NCI-H2196 (cell line): ENCODE results near the gene BBC3.
A peak's percentile ranks its signal among the peaks of the same experiment; 100 is the strongest.
"Not testable (repeated sequence)": the region's sequence is repeated elsewhere in the genome, so short reads cannot be mapped to it uniquely, and the experiment has no call there.

Experiments used
- DNase-seq: peaks from one replicate; lab custom pipeline; 2025; ENCODE audit not compliant: unreplicated experiment; lab: John Stamatoyannopoulos, UW

Gene BBC3

DNA sequence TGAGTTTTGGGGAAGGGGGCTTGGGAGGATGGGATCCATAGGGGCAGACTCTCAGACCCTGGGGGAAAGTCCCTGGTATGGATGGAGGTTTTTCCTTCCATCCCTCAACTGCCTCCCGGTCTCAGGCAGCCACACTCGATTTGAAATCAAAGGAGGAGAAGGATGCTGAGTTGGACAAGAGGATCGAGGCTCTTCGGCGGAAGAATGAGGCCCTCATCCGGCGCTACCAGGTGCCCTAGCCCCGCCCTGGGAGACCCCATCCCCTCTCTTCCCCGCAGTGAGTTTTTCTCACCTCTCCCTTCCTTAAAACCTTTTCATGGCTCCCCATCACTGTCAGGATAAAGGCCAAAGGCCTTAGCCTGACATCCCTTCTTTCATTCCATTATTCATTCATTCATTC lies 27.4 kb upstream of the BBC3 start:
- DNase-seq = no peak

- DNase-seq = no peak
Measured at GRCh38 chr19:47257411-47258169, 26.6 kb upstream of the BBC3 start.

DNA sequence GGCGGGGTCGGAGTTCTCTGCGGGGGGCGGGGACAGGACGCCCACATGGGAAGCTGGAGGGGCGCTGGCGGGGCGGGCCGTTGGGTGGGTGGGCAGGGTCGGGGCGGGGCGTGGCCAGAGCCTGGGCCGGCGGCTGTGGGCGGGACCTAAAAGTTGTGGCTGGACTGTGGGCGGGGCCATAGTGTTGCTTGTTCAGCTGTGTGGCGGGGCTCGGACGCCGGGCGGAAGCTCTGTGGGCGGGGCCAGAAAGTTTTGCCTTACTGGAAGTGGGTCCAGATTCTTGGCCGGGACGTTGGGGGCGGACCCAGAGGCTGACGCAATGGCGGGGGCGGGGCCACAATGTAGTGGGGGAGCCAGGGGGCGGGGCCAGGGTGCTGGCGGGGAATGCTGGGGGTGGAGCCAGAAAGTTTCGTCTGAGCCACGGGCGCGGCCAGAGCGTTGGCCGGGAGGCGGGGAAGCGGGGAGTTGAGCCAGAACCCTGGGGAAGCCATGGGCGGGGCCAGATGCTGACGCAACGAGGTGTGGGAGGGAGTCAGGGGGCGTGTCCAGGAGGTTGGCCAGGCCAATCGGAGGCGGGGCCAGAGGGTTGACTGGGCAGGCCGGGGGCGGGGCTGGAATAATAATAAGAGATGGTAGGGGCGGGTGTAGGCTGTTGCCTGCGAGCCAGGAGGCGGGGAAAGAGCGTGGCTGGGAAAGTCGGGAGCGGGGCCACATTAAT lies 25.9 kb upstream of the BBC3 start:
- peak; percentile 100 for DNase-seq

GRCh38 chr19:47255879-47256692 lies 25.1 kb upstream of the BBC3 start, which contains the start of gene CCDC9:
Gene CCDC9, plus strand, starts transcription at chr19:47256525. Its CDS starts 1,876 bp downstream, at chr19:47258401.
- peak; percentile 99 for DNase-seq

GRCh38 chr19:47253970-47254369 lies 23.0 kb upstream of the BBC3 start:
- DNase-seq = no peak

DNA sequence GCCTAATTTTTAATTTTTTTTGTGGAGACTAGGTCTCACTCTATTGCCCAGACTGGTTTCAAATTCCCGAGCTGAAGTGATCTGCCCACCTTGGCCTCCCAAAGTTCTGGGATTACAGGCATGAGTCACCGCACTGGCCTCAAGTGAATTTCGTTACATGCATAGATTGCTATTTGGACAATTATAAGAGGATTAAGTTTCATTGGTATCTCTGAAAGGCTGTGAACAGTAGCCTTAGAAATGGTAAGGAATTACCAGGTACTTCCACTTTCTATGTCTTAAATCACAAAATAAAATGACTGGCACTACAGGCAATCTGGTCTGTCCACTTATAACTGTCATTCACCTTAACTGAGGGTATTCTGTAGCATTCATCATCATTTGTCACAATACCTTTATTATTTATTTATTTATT lies 22.5 kb upstream of the BBC3 start:
- DNase-seq = peak; percentile 27

DNA sequence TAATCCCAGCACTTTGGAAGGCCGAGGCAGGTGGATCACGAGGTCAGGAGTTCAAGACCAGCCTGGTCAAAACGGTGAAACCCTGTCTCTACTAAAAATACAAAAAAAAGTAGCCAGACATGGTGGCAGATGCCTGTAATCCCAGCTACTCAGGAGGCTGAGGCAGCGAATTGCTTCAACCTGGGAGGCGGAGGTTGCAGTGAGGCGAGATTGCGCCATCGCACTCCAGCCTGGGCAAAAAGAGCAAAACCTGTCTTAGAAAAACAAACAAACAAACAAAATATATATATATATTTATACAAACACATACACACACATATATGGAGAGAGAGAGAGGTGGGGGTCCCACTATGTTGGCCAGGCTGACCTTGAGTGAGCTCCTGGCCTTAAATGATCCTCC lies 22.0 kb upstream of the BBC3 start:
- not testable (repeated sequence) for DNase-seq

- DNase-seq = peak; percentile 51
Measured at GRCh38 chr19:47247308-47247990, 16.4 kb upstream of the BBC3 start.

- peak; percentile 95 for DNase-seq
Measured at GRCh38 chr19:47243776-47244547, 13.0 kb upstream of the BBC3 start.

GRCh38 chr19:47243364-47243775 lies 12.4 kb upstream of the BBC3 start:
- no peak for DNase-seq

DNA sequence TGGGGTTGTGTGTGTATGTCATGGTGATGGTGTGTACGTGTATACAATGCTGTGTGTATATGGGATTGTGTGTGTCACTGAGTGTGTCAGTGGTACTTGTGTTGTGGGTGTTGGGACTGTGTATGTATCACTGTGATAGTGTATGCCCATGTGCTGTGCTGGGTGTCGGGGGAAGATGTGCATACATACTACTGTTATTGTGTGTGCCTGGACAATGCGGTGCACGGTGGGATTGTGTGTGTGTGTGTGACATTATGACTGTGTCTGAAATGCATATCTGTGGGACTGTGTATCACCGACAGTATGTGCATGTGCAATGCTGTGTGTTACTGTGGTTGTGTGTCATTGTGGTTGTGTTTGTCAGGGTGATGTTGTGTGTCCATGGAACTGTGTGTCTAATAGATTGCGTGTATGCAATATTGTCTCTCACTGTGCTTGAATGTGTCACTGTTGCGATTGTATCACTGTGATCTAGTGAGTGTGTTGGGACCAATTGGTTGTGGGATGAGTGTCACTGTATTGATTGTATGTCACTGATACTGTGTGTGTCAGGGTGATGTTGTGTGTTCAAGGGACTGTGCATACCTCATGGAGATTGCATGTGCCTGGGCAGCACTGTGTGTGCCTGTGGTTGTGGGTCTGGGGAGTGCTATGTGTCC lies 11.0 kb upstream of the BBC3 start:
- no peak for DNase-seq

GRCh38 chr19:47240996-47241918 lies 10.3 kb upstream of the BBC3 start:
- peak; percentile 94 for DNase-seq

DNA sequence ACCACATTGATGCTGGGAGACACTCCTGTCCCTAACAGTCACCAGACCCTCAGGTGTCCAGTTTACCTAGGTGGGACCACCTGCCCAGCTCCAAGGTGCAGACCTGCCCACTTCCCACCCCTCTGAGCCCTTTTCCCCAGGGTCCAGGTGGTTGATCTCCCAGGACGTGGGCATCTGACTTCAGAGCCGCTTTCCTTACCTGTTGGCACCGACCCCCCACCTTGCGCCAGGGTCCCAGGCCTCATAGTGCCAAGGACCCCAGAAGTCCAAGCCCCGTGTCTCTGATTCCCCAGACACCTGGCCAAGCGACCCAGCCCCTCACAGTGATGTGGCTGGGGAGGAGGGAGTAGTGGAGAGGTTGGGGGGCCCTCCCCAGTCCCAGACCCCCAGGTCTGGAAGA lies 9.6 kb upstream of the BBC3 start:
- no peak for DNase-seq

DNA sequence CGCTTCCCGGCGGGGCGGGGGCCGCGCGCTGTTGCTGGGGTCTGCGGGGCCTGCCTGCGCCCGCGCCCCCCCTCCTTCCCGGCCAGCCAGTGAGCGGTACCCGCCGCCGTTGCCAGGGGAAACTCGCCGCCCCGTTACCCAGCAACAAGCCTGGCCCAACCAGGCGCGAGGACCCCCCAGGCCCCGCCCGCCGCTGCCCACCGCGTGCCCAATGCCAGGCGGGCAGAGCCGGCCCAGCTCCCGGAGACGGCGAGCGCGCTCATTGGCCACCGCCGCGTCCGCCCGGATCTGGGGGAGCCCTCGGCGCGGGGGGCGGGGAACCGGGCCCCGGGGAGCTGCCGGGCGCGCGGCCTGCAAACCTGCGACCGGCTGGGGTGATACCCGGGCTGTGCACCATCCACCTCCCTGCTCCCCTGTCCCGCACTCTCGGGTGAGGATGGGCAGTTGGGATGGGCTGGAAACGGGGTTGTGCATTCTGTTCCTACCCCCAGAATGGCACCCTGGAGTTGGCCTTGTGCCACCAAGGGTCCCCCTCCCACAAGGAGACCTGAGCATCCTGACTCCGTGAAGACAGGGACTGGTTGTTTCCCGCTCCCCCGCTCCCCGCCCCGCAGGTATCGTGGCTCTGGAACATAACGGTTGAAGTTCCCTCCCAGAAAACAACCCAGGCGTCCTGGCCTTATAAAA lies 8.8 kb upstream of the BBC3 start:
- DNase-seq = peak; percentile 63

- DNase-seq = no peak
Measured at GRCh38 chr19:47239152-47239551, 8.2 kb upstream of the BBC3 start.

DNA sequence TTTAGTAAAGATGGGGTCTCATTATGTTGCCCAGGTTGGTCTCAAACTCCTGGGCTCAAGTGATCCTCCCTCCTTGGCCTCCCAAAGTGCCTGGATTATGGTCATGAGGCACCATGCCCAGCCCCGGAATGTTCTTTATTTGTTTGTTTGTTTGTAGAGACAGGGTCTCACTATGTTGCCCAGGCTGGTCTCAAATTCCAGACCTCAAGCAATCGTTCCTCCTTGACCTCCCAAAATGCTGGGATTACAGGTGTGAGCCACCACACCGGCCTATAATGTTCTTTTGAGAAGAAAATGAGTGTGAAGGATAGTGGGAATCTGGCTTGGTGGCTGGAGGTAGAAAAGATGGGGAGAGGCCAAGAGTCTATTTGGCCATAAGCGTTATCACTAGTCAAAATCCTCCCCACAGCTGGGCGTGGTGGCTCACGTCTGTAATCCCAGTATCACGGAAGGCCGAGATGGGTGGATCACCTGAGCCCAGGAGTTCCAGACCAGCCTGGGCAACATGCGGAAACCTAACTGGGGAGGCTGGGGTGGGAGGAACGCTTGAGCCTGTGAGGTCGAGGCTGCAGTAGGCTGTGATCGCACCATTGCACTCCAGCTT lies 5.2 kb upstream of the BBC3 start:
- DNase-seq = no peak

- DNase-seq = no peak
Measured at GRCh38 chr19:47232422-47233211, 1.6 kb upstream of the BBC3 start.
